Endothelial cell (in vitro differentiated cells): ENCODE results near the gene PARD3. TPM values are rescaled to one million over a fixed set of nuclear protein-coding genes. Genes with fewer than 3 reads are reported as not detected.
A peak's percentile ranks its signal among the peaks of the same experiment; 100 is the strongest.

ENCODE experiments used
- DNase-seq: peaks from one replicate; pipeline ENCODE4 v3.0.0; 2021; ENCODE audit warnings: low spot score
- H3K27ac Mint-ChIP-seq: one replicate; pipeline ENCODE4 v1.8.0; 2021; ENCODE audit warnings: mixed read lengths, inconsistent platforms; ENCODE audit not compliant: unreplicated experiment
- H3K27me3 Mint-ChIP-seq: one replicate; pipeline ENCODE4 v1.8.0; 2021; ENCODE audit warnings: mild to moderate bottlenecking, moderate library complexity, mixed read lengths, inconsistent platforms; ENCODE audit not compliant: unreplicated experiment
- H3K36me3 Mint-ChIP-seq: one replicate; pipeline ENCODE4 v1.8.0; 2021; ENCODE audit warnings: mild to moderate bottlenecking, low read depth, mixed read lengths, inconsistent platforms; ENCODE audit not compliant: unreplicated experiment
- H3K4me1 Mint-ChIP-seq: one replicate; pipeline ENCODE4 v1.8.0; 2021; ENCODE audit warnings: mild to moderate bottlenecking, mixed read lengths, inconsistent platforms; ENCODE audit not compliant: unreplicated experiment
- H3K4me3 Mint-ChIP-seq: one replicate; pipeline ENCODE4 v1.8.0; 2021; ENCODE audit warnings: mild to moderate bottlenecking, mixed read lengths, inconsistent platforms; ENCODE audit not compliant: unreplicated experiment
- H3K9me3 Mint-ChIP-seq: one replicate; pipeline ENCODE4 v1.8.0; 2021; ENCODE audit warnings: mixed read lengths, inconsistent platforms; ENCODE audit not compliant: unreplicated experiment
- long read RNA-seq: library from polyadenylated mRNA; unstranded; transcript quantifications from one replicate; pipeline ENCODE4 v2.0.0, GENCODE V29; 2020; ENCODE audit not compliant: unreplicated experiment
- total RNA-seq: library from RNA; stranded (reverse); fragmentation: NEBNext Ultra II Directional; extraction: Animal tissue kit (Norgen Biotek cat#: 25700); gene quantifications from one replicate; pipeline ENCODE4 v1.2.1, GENCODE V29; 2021; ENCODE audit not compliant: unreplicated experiment
- TF ChIP-seq, protein P1 (sequence below): fragments of 200-600 bp; sonication (generic); IDR thresholded peaks from one replicate; pipeline ENCODE4 v1.5.0; 2021; ENCODE audit warnings: antibody characterized with exemption; ENCODE audit not compliant: unreplicated experiment

PARD3 gene
- total RNA-seq, result 35.2 TPM
- long read RNA-seq, partial matches to known transcripts, result 1 of 7 reads
- long read RNA-seq, other reads (novel, unspliced or antisense), result 6 of 7 reads

DNA sequence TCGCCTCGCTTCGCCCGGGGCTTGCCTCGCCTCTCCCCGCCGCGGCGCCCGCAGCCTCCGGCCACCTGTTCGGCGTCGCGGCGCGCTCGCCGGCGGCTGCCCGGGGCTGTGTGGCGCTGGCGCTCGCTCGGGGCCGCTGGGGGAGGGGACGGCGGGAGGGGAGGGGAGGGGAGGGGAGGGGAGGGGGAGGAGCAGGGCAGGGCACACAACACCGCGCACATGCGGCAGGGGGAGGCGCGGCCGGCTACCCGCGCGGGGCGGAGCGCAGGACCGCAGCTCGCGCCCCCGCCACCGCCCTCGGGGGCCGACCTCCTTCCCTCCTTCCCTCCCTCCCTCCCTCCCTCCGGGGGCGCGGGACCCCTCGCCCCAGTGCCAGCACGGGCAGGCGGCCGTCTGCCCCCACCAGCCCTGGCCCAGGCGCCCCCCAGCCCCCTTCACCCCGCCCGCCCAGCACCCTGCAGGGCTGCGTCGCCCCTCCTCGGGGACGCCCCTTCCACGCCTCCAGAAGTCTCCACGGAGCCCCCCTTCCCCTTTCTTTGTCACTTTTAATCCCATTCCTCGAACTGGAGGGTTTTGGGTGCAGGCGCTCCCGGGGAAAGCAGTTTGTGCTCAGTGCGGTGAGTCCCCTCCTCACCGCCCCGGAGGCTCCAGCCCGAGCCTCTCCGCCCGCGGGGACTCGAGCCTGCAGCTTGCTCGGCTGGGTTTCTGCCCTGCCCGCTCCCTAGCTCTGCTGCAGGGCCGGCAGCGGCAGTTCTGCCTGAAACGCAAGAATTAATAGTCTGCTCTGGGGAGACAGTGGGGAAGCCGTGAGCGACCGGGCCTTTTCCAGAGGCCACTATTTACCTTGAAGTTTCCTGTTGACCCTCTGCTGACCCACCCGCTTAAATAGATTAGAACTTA, at the start of gene PARD3:
PARD3 (minus strand) TSS at position 112 of the 900 bp plus-strand sequence. CDS start 301 bp downstream, outside the sequence.
- Mint-ChIP-seq H3K27me3 (peaks cover 15% of the 10 kb centered on the region), H3K9me3 (no peaks in the 10 kb centered on the region), H3K27ac (peak within 1 kb of the TSS; percentile 31), H3K4me1 (peaks cover 35% of the 10 kb centered on the region), H3K4me3 (peak within 1 kb of the TSS; percentile 96), H3K36me3 (peaks cover 3% of the 10 kb centered on the region)
- TF ChIP-seq, protein P1, sequence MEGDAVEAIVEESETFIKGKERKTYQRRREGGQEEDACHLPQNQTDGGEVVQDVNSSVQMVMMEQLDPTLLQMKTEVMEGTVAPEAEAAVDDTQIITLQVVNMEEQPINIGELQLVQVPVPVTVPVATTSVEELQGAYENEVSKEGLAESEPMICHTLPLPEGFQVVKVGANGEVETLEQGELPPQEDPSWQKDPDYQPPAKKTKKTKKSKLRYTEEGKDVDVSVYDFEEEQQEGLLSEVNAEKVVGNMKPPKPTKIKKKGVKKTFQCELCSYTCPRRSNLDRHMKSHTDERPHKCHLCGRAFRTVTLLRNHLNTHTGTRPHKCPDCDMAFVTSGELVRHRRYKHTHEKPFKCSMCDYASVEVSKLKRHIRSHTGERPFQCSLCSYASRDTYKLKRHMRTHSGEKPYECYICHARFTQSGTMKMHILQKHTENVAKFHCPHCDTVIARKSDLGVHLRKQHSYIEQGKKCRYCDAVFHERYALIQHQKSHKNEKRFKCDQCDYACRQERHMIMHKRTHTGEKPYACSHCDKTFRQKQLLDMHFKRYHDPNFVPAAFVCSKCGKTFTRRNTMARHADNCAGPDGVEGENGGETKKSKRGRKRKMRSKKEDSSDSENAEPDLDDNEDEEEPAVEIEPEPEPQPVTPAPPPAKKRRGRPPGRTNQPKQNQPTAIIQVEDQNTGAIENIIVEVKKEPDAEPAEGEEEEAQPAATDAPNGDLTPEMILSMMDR, result no peak
- DNase-seq, result peak; percentile 65

DNA sequence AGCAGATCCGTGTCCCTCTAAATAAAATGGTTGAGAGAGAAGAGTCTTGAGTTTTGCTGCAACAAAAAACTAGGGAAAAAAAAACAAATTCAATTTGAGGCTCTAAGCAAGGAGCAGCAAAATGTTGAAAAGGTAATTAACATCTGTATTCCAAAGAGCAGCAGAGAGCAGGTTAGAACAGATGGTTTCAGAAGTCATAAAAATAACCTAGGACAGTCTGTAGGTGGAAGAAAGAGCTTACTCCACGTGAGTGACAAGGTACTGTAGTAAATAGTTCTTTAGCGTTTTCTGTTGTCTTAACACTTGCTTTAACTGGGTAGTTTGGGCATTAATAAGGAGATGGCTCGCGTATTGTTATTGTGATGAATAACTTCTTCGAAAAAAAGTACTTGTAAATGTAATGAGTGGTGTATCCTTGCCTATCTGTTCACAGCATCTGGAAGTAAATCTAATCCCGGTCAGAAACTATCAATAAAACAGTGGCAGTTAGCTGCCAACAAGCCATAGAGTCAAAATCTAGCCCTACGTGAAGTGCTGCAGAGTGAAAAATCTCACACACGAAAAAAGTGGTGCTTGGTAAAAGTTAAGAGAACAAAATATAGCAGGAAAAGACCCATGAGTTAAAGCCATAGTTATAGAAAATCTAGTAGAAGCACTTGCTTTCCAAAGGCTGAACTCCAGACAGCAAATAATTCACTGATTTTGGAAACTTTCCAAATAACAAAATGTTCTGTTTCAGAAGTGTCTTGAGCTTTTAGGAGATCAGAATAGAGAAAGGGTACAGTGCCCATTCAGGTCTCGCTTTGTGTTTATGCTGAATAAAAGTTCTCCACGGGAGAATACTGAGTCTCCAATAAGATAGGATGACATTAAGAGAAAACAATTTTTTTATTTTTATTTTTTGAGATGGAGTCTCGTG, 49.3 kb upstream of the PARD3 start:
- TF ChIP-seq, protein P1, result no peak
- Mint-ChIP-seq H3K4me3 (no peak overlapping the region), H3K4me1 (peaks cover 14% of the 10 kb centered on the region), H3K27me3 (no peaks in the 10 kb centered on the region), H3K9me3 (no peaks in the 10 kb centered on the region), H3K36me3 (no peaks in the 10 kb centered on the region), H3K27ac (no peak overlapping the region)
- no peak for DNase-seq

DNA sequence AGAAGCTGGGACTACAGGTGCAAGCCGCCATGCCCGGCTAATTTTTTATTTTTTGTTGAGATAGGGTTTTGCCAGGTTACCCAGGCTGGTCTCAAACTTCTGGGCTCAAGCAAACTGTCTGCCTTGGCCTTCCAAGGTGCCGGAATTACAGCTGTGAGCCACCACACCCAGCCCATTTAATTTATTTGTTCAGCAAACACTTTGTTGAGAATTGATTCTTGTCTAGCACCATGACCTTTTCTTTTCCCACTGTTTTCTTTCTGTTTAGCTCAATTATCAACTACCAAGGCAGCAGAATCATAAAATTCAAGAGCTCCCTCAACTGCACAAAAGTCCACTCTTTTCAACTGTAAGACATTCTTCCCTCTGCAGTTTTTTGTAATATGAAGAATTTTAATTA, 47.8 kb upstream of the PARD3 start:
- no peak overlapping the region for H3K4me3 Mint-ChIP-seq
- DNase-seq, result no peak
- no peak overlapping the region for H3K27ac Mint-ChIP-seq
- H3K27me3 Mint-ChIP-seq, result no peaks in the 10 kb centered on the region
- no peaks in the 10 kb centered on the region for H3K9me3 Mint-ChIP-seq
- TF ChIP-seq, protein P1, result no peak
- no peaks in the 10 kb centered on the region for H3K36me3 Mint-ChIP-seq
- peaks cover 8% of the 10 kb centered on the region for H3K4me1 Mint-ChIP-seq

DNA sequence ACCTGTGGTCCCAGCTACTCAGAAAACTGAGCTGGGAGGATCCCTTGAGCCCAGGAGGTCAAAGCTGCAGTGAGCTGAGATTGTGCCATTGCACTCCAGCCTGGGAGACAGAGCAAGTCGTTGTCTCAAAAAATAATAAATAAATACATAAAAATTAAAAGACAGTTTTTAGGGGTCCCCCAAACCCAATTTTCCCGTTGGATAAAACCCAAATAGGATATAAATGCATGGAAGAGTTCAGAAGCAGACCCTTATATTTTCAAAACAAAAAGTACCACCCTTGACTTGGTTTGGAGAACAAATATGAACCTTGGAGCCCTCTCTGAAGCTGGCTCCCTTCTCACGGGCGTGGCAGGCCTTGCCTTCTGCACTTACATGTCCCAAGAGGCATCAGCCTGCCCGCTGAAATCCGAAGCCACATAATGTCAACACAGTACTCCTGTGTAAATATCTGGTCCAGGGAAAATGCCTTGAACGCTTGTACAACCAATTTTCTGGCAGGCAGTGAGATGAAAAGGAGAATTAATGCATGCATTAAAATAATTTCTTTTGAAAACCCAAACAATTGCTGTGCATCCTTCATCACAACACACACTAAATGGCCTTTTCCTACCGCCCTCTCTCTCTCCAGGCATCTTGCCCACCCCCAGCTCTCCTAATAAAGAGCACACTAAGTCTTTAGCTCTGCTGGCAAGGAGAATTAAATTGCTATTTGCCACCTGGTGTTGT, 46.4 kb upstream of the PARD3 start:
- H3K27me3 Mint-ChIP-seq, result no peaks in the 10 kb centered on the region
- no peaks in the 10 kb centered on the region for H3K9me3 Mint-ChIP-seq
- no peak overlapping the region for H3K27ac Mint-ChIP-seq
- H3K36me3 Mint-ChIP-seq, result no peaks in the 10 kb centered on the region
- no peak for DNase-seq
- TF ChIP-seq, protein P1, result no peak
- no peak overlapping the region for H3K4me3 Mint-ChIP-seq
- H3K4me1 Mint-ChIP-seq, result peaks cover 11% of the 10 kb centered on the region
